Stimulated activated naive B cell treated with anti-CD40 and anti-IgM and Interleukin-4, amounts not matched to agents 10 μg/mL and 1 μg/mL and 100 μg/mL, for 72 hours (primary cell): ENCODE data around the gene HOXD12.

ENCODE experiments used
- ATAC-seq, 2 donors: fragments of 150-1000 bp; cut with Tn5 transposase; replicated peaks; 2 replicates each; pipeline ENCODE4 v1.10.0; 2021; ENCODE audit warnings: moderate library complexity in 1 of 2
- DNase-seq: peaks from one replicate; pipeline ENCODE4 v3.0.0; 2021
- H3K27ac Mint-ChIP-seq: one replicate; pipeline ENCODE4 v1.8.0; 2022; ENCODE audit warnings: mild to moderate bottlenecking, mixed read lengths
- H3K27me3 Mint-ChIP-seq, 2 donors: one replicate each; pipeline ENCODE4 v1.8.0; 2022; ENCODE audit warnings: mixed read lengths in 2 of 2
- H3K36me3 Mint-ChIP-seq, 2 donors: one replicate each; pipeline ENCODE4 v1.8.0; 2022; ENCODE audit warnings: mixed read lengths in 2 of 2, mild to moderate bottlenecking in 1 of 2
- H3K4me1 Mint-ChIP-seq, 2 donors: one replicate each; pipeline ENCODE4 v1.8.0; 2022; ENCODE audit warnings: mixed read lengths in 2 of 2, mild to moderate bottlenecking in 1 of 2
- H3K4me3 Mint-ChIP-seq, 2 donors: one replicate each; pipeline ENCODE4 v1.8.0; 2022; ENCODE audit warnings: mild to moderate bottlenecking in 2 of 2, mixed read lengths in 2 of 2, moderate library complexity in 1 of 2
- H3K9me3 Mint-ChIP-seq, 2 donors: one replicate each; pipeline ENCODE4 v1.8.0; 2022; ENCODE audit warnings: mixed read lengths in 2 of 2, mild to moderate bottlenecking in 1 of 2

Gene HOXD12

GRCh38 chr2:176122052-176122682 is 22.6 kb downstream of the HOXD12 start:
- H3K9me3 Mint-ChIP-seq: no peaks in the 10 kb centered on the region
- DNase-seq: no peak
- peaks cover 0 to 2% of the 10 kb centered on the region in 2 donors for H3K36me3 Mint-ChIP-seq
- peak overlapping the region; percentile 76 for H3K27ac Mint-ChIP-seq
- peaks cover 10 to 15% of the 10 kb centered on the region in 2 donors for H3K4me1 Mint-ChIP-seq
- peak overlapping the region; percentile 67 to 70 for H3K4me3 Mint-ChIP-seq
- no peak for ATAC-seq
- peaks cover 76 to 77% of the 10 kb centered on the region in 2 donors for H3K27me3 Mint-ChIP-seq

- peaks cover 74 to 76% of the 10 kb centered on the region in 2 donors for H3K27me3 Mint-ChIP-seq
- H3K4me3 Mint-ChIP-seq: peak within 1 kb of the TSS; percentile 67 to 70
- peak within 1 kb of the TSS; percentile 76 for H3K27ac Mint-ChIP-seq
- H3K9me3 Mint-ChIP-seq: no peaks in the 10 kb centered on the region
- peaks cover 0 to 2% of the 10 kb centered on the region in 2 donors for H3K36me3 Mint-ChIP-seq
- ATAC-seq (no peak), DNase-seq (no peak)
- H3K4me1 Mint-ChIP-seq: peaks cover 10 to 16% of the 10 kb centered on the region in 2 donors
Observed at GRCh38 chr2:176122683-176123410, 23.3 kb downstream of the HOXD12 start, which contains the start of gene HOXD9. TSS of gene HOXD9 (plus strand) at chr2:176122719. CDS start at chr2:176122769, 50 bp downstream.

GRCh38 chr2:176123411-176124109 is 24.0 kb downstream of the HOXD12 start:
- DNase-seq: no peak
- Mint-ChIP-seq H3K9me3 (no peaks in the 10 kb centered on the region), H3K27me3 (peaks cover 74 to 76% of the 10 kb centered on the region in 2 donors), H3K4me3 (peak overlapping the region; percentile 27 to 54), H3K36me3 (peaks cover 0 to 2% of the 10 kb centered on the region in 2 donors), H3K4me1 (peaks cover 13 to 23% of the 10 kb centered on the region in 2 donors), H3K27ac (peak overlapping the region; percentile 11)
- ATAC-seq: no peak

GRCh38 chr2:176124110-176124946 is 24.7 kb downstream of the HOXD12 start:
- Mint-ChIP-seq H3K4me1 (peaks cover 13 to 31% of the 10 kb centered on the region in 2 donors), H3K27ac (peak overlapping the region; percentile 70), H3K27me3 (peaks cover 74 to 75% of the 10 kb centered on the region in 2 donors), H3K4me3 (peak overlapping the region in 1 of 2 donors; percentile 27), H3K9me3 (no peaks in the 10 kb centered on the region), H3K36me3 (peaks cover 2 to 3% of the 10 kb centered on the region in 2 donors)
- no peak for DNase-seq
- ATAC-seq: no peak

GRCh38 chr2:176124947-176125771 is 25.6 kb downstream of the HOXD12 start:
- H3K4me1 Mint-ChIP-seq: peaks cover 13 to 32% of the 10 kb centered on the region in 2 donors
- DNase-seq: no peak
- H3K27me3 Mint-ChIP-seq: peaks cover 67 to 68% of the 10 kb centered on the region in 2 donors
- no peak overlapping the region for H3K4me3 Mint-ChIP-seq
- H3K27ac Mint-ChIP-seq: peak overlapping the region; percentile 70
- H3K9me3 Mint-ChIP-seq: no peaks in the 10 kb centered on the region
- H3K36me3 Mint-ChIP-seq: peaks cover 2 to 3% of the 10 kb centered on the region in 2 donors
- no peak for ATAC-seq

- no peaks in the 10 kb centered on the region for H3K9me3 Mint-ChIP-seq
- peaks cover 13 to 36% of the 10 kb centered on the region in 2 donors for H3K4me1 Mint-ChIP-seq
- ATAC-seq (no peak), DNase-seq (no peak)
- H3K36me3 Mint-ChIP-seq: peaks cover 2 to 3% of the 10 kb centered on the region in 2 donors
- no peak overlapping the region for H3K4me3 Mint-ChIP-seq
- H3K27ac Mint-ChIP-seq: peak overlapping the region; percentile 7
- peaks cover 63 to 65% of the 10 kb centered on the region in 2 donors for H3K27me3 Mint-ChIP-seq
Observed at GRCh38 chr2:176125772-176126054, 26.1 kb downstream of the HOXD12 start.

GRCh38 chr2:176126929-176127773 is 27.6 kb downstream of the HOXD12 start:
- Mint-ChIP-seq H3K27ac (peak overlapping the region; percentile 51), H3K4me3 (no peak overlapping the region), H3K36me3 (peaks cover 0 to 3% of the 10 kb centered on the region in 2 donors), H3K9me3 (no peaks in the 10 kb centered on the region), H3K27me3 (peaks cover 63 to 66% of the 10 kb centered on the region in 2 donors), H3K4me1 (peaks cover 18 to 44% of the 10 kb centered on the region in 2 donors)
- DNase-seq (no peak), ATAC-seq (no peak)

- Mint-ChIP-seq H3K27ac (peak overlapping the region; percentile 88), H3K4me1 (peaks cover 20 to 45% of the 10 kb centered on the region in 2 donors), H3K36me3 (peaks cover 1 to 6% of the 10 kb centered on the region in 2 donors), H3K4me3 (no peak overlapping the region), H3K9me3 (no peaks in the 10 kb centered on the region), H3K27me3 (peaks cover 67 to 71% of the 10 kb centered on the region in 2 donors)
- ATAC-seq: no peak
- no peak for DNase-seq
Observed at GRCh38 chr2:176127774-176128072, 28.1 kb downstream of the HOXD12 start.

GRCh38 chr2:176128172-176128981 is 28.8 kb downstream of the HOXD12 start:
- ATAC-seq (no peak), DNase-seq (no peak)
- Mint-ChIP-seq H3K27ac (peak overlapping the region; percentile 88), H3K4me1 (peaks cover 20 to 44% of the 10 kb centered on the region in 2 donors), H3K36me3 (peaks cover 1 to 6% of the 10 kb centered on the region in 2 donors), H3K27me3 (peaks cover 71 to 75% of the 10 kb centered on the region in 2 donors), H3K9me3 (peaks cover 0 to 2% of the 10 kb centered on the region in 2 donors), H3K4me3 (peak overlapping the region; percentile 28 to 48)

- H3K4me3 Mint-ChIP-seq: peak within 1 kb of the TSS; percentile 54 to 71
- peaks cover 14 to 37% of the 10 kb centered on the region in 2 donors for H3K4me1 Mint-ChIP-seq
- DNase-seq: no peak
- peaks cover 0 to 2% of the 10 kb centered on the region in 2 donors for H3K9me3 Mint-ChIP-seq
- peaks cover 73 to 75% of the 10 kb centered on the region in 2 donors for H3K27me3 Mint-ChIP-seq
- peaks cover 1 to 6% of the 10 kb centered on the region in 2 donors for H3K36me3 Mint-ChIP-seq
- no peak for ATAC-seq
- peak within 1 kb of the TSS; percentile 88 for H3K27ac Mint-ChIP-seq
Observed at GRCh38 chr2:176128982-176129796, 29.6 kb downstream of the HOXD12 start, which contains the start of gene HOXD8. TSS of gene HOXD8 (plus strand) at chr2:176129705. CDS start at chr2:176130367, 662 bp downstream.

GRCh38 chr2:176129813-176130146 is 30.2 kb downstream of the HOXD12 start:
- peaks cover 1 to 6% of the 10 kb centered on the region in 2 donors for H3K36me3 Mint-ChIP-seq
- H3K4me3 Mint-ChIP-seq: no peak overlapping the region
- peaks cover 68 to 75% of the 10 kb centered on the region in 2 donors for H3K27me3 Mint-ChIP-seq
- peaks cover 14 to 34% of the 10 kb centered on the region in 2 donors for H3K4me1 Mint-ChIP-seq
- H3K9me3 Mint-ChIP-seq: peaks cover 0 to 2% of the 10 kb centered on the region in 2 donors
- ATAC-seq: no peak
- DNase-seq: no peak
- H3K27ac Mint-ChIP-seq: no peak overlapping the region
